Activated B cell treated with CpG ODN at 0.5 μM for 24 hours (primary cell): ENCODE measurements around the gene RPS26. TPM values are rescaled to one million over a fixed set of nuclear protein-coding genes. Genes with fewer than 3 reads are reported as not detected.
"Not testable (repeated sequence)": the region's sequence is repeated elsewhere in the genome, so short reads cannot be mapped to it uniquely, and the experiment has no call there.

ENCODE experiments used
- ATAC-seq: fragments of 200-7000 bp; cut with Tn5 transposase; one replicate; pipeline ENCODE4 v1.10.0; 2021; ENCODE audit warnings: low read depth, mild to moderate bottlenecking, moderate library complexity
- CTCF ChIA-PET: fragments of 350-600 bp; sonication (Branson Sonifier 250); formaldehyde crosslinking; loops from one replicate; lab custom pipeline; 2021; ENCODE audit warnings: antibody characterized with exemption; lab: Charles Lee
- POLR2A ChIA-PET: fragments of 350-600 bp; sonication (Branson Sonifier 250); formaldehyde crosslinking; loops from one replicate; lab custom pipeline; 2021; ENCODE audit warnings: antibody characterized with exemption; lab: Charles Lee
- DNase-seq: peaks from one replicate; pipeline ENCODE4 v3.0.0; 2022
- H3K27ac Mint-ChIP-seq: one replicate; pipeline ENCODE4 v1.8.0; 2020; ENCODE audit warnings: mixed read lengths
- H3K27me3 Mint-ChIP-seq: one replicate; pipeline ENCODE4 v1.8.0; 2021; ENCODE audit warnings: mixed read lengths
- H3K36me3 Mint-ChIP-seq: one replicate; pipeline ENCODE4 v1.8.0; 2021; ENCODE audit warnings: low read depth, mixed read lengths
- H3K4me1 Mint-ChIP-seq: one replicate; pipeline ENCODE4 v1.8.0; 2021; ENCODE audit warnings: mixed read lengths
- H3K4me3 Mint-ChIP-seq: one replicate; pipeline ENCODE4 v1.8.0; 2020; ENCODE audit warnings: mild to moderate bottlenecking, mixed read lengths
- H3K9me3 Mint-ChIP-seq: one replicate; pipeline ENCODE4 v1.8.0; 2020; ENCODE audit warnings: mixed read lengths
- intact Hi-C: fragments of 100-400 bp; cut with micrococcal nuclease; formaldehyde crosslinking; loops from one replicate; pipeline ENCODE4 v1.15.1; 2024
- total RNA-seq: library from RNA; stranded (reverse); gene quantifications from 2 replicates; pipeline ENCODE4 v1.2.3, GENCODE V29; 2022
- TF ChIP-seq, protein P1 (sequence below): fragments of 200-600 bp; IDR thresholded peaks from one replicate; pipeline ENCODE4 v1.8.0; 2022; ENCODE audit warnings: antibody characterized with exemption, mild to moderate bottlenecking

RPS26 gene
- total RNA-seq, 1 donor from 2014 or later = 28.1 TPM

- no peaks in the 10 kb centered on the region for H3K4me1 Mint-ChIP-seq
- no peak overlapping the region for H3K4me3 Mint-ChIP-seq
- TF ChIP-seq, protein P1, sequence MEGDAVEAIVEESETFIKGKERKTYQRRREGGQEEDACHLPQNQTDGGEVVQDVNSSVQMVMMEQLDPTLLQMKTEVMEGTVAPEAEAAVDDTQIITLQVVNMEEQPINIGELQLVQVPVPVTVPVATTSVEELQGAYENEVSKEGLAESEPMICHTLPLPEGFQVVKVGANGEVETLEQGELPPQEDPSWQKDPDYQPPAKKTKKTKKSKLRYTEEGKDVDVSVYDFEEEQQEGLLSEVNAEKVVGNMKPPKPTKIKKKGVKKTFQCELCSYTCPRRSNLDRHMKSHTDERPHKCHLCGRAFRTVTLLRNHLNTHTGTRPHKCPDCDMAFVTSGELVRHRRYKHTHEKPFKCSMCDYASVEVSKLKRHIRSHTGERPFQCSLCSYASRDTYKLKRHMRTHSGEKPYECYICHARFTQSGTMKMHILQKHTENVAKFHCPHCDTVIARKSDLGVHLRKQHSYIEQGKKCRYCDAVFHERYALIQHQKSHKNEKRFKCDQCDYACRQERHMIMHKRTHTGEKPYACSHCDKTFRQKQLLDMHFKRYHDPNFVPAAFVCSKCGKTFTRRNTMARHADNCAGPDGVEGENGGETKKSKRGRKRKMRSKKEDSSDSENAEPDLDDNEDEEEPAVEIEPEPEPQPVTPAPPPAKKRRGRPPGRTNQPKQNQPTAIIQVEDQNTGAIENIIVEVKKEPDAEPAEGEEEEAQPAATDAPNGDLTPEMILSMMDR = no peak
- ATAC-seq = no peak
- DNase-seq = no peak
- H3K27ac Mint-ChIP-seq = no peak overlapping the region
- H3K27me3 Mint-ChIP-seq = no peaks in the 10 kb centered on the region
- no peaks in the 10 kb centered on the region for H3K36me3 Mint-ChIP-seq
- ChIA-PET CTCF (no interaction called here), POLR2A (no interaction called here)
- intact Hi-C loops = no loop called here
- no peaks in the 10 kb centered on the region for H3K9me3 Mint-ChIP-seq
Observed at GRCh38 chr12:56061982-56062381, 20.3 kb downstream of the RPS26 start.

- Mint-ChIP-seq H3K27ac (no peak overlapping the region), H3K9me3 (no peaks in the 10 kb centered on the region), H3K27me3 (no peaks in the 10 kb centered on the region), H3K4me1 (no peaks in the 10 kb centered on the region), H3K36me3 (no peaks in the 10 kb centered on the region), H3K4me3 (no peak overlapping the region)
- ChIA-PET CTCF (no interaction called here), POLR2A (no interaction called here)
- ATAC-seq (no peak), DNase-seq (no peak)
- TF ChIP-seq, protein P1 = no peak
- intact Hi-C loops = no loop called here
Observed at GRCh38 chr12:56062996-56063395, 21.3 kb downstream of the RPS26 start.

DNA sequence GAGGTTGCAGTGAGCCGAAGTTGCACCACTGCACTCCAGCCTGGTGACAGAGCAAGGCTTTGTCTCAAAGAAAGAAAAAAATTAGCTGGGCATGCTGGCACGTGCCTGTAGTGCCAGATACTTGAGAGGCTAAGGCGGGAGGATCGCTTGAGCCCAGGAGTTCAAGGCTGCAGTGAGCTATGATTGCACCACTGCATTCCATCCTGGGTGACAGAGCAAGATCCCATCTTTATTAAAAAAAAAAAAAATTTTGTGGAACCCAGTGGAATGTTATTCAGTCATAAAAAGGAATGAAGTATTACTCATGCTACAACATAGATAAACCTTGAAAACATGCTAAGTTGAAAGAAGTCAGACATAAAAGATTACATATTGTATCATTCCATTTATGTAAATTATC lies 29.9 kb downstream of the RPS26 start:
- no peak for ATAC-seq
- DNase-seq = no peak
- Mint-ChIP-seq H3K9me3 (no peaks in the 10 kb centered on the region), H3K27ac (no peak overlapping the region), H3K36me3 (no peaks in the 10 kb centered on the region), H3K4me3 (no peak overlapping the region), H3K4me1 (no peaks in the 10 kb centered on the region), H3K27me3 (peaks cover 3% of the 10 kb centered on the region)
- CTCF ChIA-PET = interaction anchor here (0.6 kb wide), 1 partner anchor 13 kb away, joined by 3 read pairs; no protein-coding TSS in a partner anchor
- POLR2A ChIA-PET = no interaction called here
- TF ChIP-seq, protein P1 = no peak
- intact Hi-C loops = no loop called here

GRCh38 chr12:56074396-56074795 lies 32.7 kb downstream of the RPS26 start:
- H3K4me1 Mint-ChIP-seq = peaks cover 4% of the 10 kb centered on the region
- ATAC-seq (no peak), DNase-seq (no peak)
- no peaks in the 10 kb centered on the region for H3K36me3 Mint-ChIP-seq
- TF ChIP-seq, protein P1 = no peak
- CTCF ChIA-PET = no interaction called here
- intact Hi-C loops = no loop called here
- no peak overlapping the region for H3K27ac Mint-ChIP-seq
- H3K4me3 Mint-ChIP-seq = no peak overlapping the region
- POLR2A ChIA-PET = no interaction called here
- no peaks in the 10 kb centered on the region for H3K9me3 Mint-ChIP-seq
- H3K27me3 Mint-ChIP-seq = peaks cover 3% of the 10 kb centered on the region

DNA sequence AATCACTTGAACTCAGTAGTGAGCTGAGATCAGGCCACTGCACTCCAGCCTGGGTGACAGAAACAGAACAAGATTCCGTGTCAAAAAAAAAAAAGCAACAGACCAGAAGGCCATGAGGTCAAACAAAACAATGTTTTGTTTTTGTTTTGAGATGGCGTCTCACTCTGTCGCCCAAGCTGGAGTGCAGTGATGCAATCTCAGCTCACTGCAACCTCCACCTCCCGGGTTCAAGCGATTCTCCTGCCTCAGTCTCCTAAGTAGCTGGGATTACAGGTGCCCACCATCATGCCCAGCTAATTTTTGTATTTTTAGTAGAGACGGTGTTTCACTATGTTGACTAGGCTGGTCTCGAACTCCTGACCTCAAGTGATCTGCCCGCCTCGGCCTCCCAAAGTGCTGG lies 36.2 kb downstream of the RPS26 start:
- Mint-ChIP-seq H3K4me1 (peaks cover 10% of the 10 kb centered on the region), H3K27me3 (peaks cover 15% of the 10 kb centered on the region)
- ChIA-PET POLR2A (interaction anchor here (0.7 kb wide), 1 partner anchor 21 kb away, joined by 3 read pairs; no protein-coding TSS in a partner anchor), CTCF (interaction anchor here (0.7 kb wide), 1 partner anchor 110 kb away, joined by 3 read pairs; no protein-coding TSS in a partner anchor)
- intact Hi-C loops = loop anchor here (2.0 kb wide), 1 partner anchor 31 kb away; no protein-coding TSS in a partner anchor
- not testable (repeated sequence) for H3K36me3 Mint-ChIP-seq, H3K4me3 Mint-ChIP-seq, H3K27ac Mint-ChIP-seq, ATAC-seq, DNase-seq, H3K9me3 Mint-ChIP-seq
